Ureter (tissue), 1 donor: Measurements from ENCODE around the gene DCAF10. TPM values are rescaled to one million over a fixed set of nuclear protein-coding genes. Genes with fewer than 3 reads are reported as not detected.
A peak's percentile ranks its signal among the peaks of the same experiment; 100 is the strongest.
"Not testable (repeated sequence)": the region's sequence is repeated elsewhere in the genome, so short reads cannot be mapped to it uniquely, and the experiment has no call there.

Source experiments
- DNase-seq: peaks from one replicate; pipeline ENCODE4 v3.0.0-alpha.2; 2020; ENCODE audit warnings: low spot score
- total RNA-seq: library from RNA; stranded (reverse); gene quantifications from one replicate; pipeline ENCODE4 v1.2.4, GENCODE V29; 2023
- donor health status: DM: yes; HTN: yes; CAD: no.

DCAF10 gene
- 33.0 TPM for total RNA-seq

GRCh38 chr9:37800631-37801286, at the start of gene DCAF10:
DCAF10 (plus strand) TSS chr9:37800797; CDS start chr9:37800867, 70 bp downstream.
- peak; percentile 89 for DNase-seq

- no peak for DNase-seq
These were observed 49.4 kb upstream of the DCAF10 start for GRCh38 chr9:37751186-37751585.

DNA sequence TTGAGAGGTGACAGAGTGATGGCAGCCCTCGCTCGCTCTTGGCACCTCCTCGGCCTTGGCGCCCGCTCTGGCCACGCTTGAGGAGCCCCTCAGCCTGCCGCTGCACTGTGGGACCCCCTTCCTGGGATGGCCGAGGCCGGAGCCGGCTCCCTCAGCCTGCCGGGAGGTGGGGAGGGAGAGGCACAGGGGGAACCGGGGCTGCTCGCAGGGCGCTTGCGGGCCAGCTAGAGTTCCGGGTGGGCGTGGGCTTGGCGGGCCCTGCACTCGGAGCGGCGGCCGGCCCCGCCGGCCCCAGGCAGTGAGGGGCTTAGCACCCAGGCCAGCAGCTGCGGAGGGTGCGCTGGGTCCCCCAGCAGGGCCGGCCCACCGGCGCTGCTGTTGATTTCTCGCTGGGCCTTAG, 48.9 kb upstream of the DCAF10 start:
- not testable (repeated sequence) for DNase-seq

DNA sequence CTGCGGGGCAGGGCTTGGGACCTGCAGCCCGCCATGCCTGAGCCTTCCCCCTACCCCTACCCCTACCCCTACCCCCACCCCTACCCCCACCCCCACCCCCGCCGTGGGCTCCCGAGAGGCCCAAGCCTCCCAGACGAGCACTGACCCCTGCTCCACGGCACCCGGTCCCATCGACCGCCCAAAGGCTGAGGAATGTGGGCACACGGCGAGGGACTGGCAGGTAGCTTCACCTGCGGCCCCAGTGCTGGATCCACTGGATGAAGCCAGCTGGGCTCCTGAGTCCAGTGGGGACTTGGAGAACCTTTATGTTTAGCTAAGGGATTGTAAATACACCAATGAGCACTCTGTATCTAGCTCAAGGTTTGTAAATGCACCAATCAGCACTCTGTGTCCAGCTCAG, 48.5 kb upstream of the DCAF10 start:
- DNase-seq, result not testable (repeated sequence)

GRCh38 chr9:37752642-37753488, 47.7 kb upstream of the DCAF10 start:
- no peak for DNase-seq

DNA sequence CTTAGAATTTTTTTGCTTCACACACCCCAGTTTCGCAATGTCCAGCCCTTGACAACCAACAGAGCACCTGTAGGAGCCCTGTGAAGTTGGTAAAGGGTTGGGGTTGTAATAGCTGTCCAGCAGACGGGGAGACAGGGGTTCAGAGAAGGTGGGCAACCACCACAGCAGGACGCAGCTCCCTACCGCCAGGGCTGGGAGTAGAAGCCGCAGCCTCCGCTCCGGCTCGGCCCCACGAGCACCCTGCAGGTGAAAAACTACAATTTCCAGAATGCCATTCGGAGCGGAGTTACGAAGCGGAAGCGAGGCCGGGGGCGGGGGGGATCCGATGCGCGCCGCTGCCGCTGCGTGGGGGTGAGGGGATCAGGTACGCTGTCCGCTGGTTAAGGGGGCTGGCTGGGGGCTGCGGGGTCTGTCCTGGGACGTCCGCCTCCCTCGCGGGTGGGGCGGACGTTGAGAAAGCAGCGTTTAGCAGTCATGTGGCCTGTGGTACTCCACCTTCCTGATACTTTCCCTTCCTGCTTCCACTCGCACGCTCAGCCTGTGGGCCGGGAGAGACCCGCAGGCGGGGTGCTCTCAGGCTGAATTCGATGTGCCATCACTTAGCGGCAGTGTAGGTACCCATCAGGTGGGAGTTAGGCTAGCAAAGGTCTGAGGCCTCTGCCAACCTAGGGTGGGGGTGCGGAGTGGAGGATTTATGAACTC, 47.0 kb upstream of the DCAF10 start, which contains the start of gene TRMT10B:
Gene TRMT10B, plus strand, starts transcription at position 317 of the 702 bp plus-strand sequence. CDS start 8,127 bp downstream, outside the sequence.
- peak; percentile 74 for DNase-seq

DNA sequence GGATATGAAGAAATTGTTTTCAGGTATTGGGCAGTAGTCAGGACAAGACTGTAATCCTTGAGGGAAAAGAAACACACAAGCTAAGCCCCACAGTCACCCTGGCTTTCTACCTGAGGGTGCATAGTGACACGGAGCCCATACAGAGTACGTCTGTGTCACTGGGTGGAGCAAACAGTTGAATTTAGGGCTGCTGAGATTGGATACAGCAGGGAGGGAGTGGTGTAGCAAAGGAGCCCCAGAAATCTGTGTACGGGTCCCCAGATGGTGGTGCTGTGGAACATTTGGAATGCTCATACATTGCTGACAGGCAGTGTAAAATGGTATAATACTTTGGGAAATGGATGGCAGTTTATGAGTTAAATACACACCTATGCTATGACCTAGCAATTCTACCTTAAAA, 41.9 kb upstream of the DCAF10 start:
- no peak for DNase-seq

DNA sequence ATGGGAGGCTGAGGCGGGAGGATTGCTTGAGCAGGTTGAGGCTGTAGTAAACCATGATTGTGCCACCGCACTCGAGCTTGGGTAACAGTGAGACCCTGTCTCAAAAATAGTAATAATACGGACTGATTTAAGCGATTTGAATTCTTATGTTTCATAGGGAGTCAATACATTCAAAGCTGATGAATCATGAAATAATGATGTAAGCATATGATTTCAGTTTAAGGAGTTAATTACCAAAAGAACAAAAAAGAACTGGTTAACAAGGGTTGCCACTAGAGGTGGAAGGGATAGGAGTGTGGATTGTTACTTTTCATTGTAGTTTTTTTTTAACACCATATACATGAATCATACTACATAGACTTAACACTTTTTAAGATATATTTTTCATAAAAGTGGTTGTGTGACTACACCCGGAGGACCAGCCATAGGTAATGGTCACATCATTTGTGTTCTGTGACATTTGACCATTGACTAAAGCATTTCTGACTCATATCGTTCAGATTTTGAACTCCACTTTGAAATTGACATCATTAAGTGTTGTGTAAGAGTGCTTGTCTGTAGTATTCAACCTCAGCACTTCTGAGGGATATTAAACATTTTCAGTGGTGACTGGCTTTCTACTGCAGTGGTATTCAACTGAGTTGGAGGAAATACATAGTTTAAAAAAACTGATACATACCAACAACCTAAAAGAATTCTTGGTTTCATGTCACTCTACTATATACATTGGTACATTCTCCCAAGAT, 40.0 kb upstream of the DCAF10 start:
- no peak for DNase-seq

DNA sequence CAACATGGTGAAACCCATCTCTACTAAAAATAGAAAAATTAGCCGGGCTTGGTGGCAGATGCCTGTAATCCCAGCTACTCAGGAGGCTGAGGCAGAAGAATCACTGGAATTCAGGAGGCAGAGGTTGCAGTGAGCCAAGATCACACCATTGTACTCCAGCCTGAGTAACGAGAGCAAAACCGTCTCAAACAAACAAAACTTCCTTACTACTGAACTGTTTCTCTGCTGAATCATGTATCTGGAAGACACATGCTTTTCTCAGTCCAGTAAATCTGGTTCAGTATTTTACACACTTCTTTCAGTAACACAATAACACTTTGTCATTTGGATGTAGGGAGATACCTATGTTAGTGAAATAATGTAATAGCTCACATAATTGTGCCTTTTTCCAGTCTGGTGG, 39.1 kb upstream of the DCAF10 start:
- DNase-seq, result no peak

GRCh38 chr9:37765263-37765662, 35.3 kb upstream of the DCAF10 start:
- not testable (repeated sequence) for DNase-seq

DNA sequence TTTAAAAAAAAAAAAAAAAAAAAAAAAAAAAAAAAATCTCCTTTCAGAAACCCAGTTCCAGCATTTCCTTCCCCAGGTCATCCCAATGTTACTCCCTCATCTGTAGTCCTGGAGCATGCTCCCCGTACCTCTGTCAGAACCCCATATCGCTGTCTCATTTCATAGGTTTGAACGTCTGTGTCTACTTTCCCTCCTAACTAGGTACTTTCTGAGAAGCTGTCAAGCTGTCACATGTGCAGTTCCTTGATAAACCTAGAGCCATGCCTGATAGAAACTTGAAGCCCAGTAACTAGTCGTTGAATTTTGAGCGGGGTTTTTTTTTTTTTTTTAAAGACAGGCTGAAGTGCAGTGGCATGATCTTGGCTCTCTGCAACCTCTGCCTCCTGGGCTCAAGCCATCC, 31.3 kb upstream of the DCAF10 start:
- no peak for DNase-seq

DNA sequence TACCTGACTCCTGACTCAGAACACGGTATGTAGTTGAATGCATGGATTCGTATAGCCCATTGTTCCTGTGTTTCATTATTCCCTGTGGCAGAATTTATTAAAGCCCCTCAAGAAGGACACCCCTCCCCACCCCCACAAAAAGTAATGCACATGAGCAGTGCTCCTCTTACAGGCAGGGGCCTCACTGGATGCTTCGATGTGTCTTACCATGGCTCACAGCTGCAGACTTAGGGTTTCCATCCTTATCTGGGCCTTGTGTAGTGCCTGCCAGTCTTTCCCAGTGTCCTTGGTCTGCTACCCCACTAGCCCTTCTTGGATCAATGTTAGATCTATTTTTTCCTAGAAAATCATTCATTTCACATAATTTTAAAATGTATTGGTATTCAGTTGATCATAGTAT, 30.6 kb upstream of the DCAF10 start:
- DNase-seq, result no peak

DNA sequence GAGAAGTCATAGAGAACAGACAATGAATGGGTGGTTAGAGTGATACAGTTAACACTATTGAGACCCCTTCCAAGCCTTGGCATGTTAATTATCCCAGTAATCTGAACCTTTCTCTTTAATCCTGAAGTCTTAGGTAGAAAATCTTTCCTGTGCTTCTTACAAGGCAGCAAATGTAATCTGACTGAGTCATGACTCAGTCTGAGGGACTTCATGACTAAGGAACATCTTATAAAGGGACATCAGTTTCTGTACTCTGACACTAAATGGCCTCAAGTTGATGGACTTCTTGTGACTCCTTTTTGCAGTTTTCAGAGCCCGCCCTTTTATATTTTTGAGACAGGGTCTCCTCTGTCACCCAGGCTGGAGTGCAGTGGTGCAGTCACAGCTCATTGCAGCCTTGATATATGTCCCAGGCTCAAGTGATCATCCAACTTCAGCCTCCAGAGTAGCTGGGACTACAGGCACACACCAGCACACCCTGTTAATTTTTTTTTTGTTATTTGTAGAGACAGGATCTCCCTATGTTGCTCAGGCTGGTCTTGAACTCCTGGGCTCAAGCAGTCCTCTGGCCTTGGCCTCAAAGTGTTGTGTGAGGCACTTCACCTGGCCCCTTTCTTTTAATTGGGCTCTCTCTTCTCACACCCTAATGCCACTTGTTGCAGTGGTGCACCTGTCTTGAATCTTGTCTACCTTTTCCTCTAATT, 25.2 kb upstream of the DCAF10 start:
- no peak for DNase-seq

DNA sequence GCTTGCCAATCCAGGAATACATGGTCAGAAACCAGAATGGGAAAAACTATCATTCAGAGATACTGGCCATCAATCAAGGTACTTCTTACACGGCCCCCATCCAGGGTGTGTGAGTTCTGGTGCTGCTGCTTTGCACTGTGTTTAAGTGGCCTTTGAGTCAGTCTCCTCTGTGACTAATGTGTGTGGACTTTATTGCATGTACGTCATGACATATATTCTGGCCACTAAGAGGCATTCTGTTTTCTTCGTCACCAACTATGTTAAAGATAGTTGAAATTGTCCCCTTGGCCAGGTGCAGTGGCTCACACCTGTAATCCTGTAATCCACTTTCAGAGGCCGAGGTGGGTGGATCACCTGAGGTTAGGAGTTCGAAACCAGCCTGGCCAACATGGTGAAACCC, 24.3 kb upstream of the DCAF10 start:
- DNase-seq, result no peak

DNA sequence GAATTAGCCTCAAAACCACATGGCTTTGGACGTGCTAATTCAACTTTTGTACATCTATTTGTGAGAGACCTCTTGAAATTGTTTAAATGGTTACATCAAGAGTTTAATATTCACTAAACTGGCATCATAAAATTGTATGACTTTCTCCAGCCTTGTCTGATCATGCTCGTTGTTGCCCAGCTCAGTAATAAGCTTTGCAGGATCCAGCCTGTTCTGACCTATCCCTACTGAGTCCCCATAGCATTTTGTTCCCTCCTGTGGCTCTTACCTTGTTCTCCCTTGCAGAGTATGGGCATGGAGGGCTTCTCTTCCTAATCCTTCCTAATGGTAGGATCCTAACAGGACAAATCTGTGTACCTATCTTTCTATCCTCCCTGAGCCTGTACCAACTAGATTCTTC, 22.1 kb upstream of the DCAF10 start:
- no peak for DNase-seq

- DNase-seq, result no peak
These were observed 16.3 kb upstream of the DCAF10 start for GRCh38 chr9:37784291-37784615.

GRCh38 chr9:37784616-37785483, 15.7 kb upstream of the DCAF10 start, which contains the start of gene EXOSC3:
EXOSC3 (minus strand) TSS chr9:37785064; CDS start chr9:37785044, 20 bp downstream.
- peak; percentile 90 for DNase-seq

- no peak for DNase-seq
These were observed 13.5 kb upstream of the DCAF10 start for GRCh38 chr9:37787059-37787458.

GRCh38 chr9:37788332-37788731, 12.3 kb upstream of the DCAF10 start:
- DNase-seq, result no peak

DNA sequence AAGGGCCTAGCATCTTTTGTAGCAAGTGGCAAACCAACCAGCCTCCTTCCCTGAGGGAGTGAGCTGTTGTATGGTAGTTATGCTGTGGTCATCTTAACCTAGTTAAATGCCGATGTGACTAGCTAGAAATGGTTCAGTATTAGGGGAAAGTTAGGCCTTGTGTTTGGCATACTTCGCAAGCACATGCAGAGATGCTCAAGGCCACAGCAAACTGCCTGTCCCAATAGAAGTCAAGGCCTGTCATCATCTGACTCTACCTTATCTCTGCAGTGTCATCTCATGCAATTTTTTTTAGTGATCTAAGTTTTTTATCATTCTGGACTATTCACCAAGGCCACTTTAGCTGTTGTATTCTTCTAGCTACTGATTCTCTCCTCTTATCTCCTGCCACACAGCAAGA, 10.5 kb upstream of the DCAF10 start:
- DNase-seq, result no peak
